ENCODE results near the gene ETFDH. TPM values are rescaled to one million over a fixed set of nuclear protein-coding genes. Genes with fewer than 3 reads are reported as not detected.

The ETFDH gene
- total and polyA plus RNA-seq, 9 of the 15 experiments (the other 6 are each of a cell fraction or from before 2014, with no cell fraction given): 14.6 to 33.6 (median 25.9) TPM

GRCh38 chr4:158722291-158722916 is 50.3 kb downstream of the ETFDH start (continued):
- no peak for TF ChIP-seq HNRNPLL (IDR thresholded peaks at IDR 0.05; ENCODE audit: low read depth, low read length, poor library complexity, severe bottlenecking)

GRCh38 chr4:158722917-158723793 is 51.1 kb downstream of the ETFDH start, which contains the start of gene PPID:
Gene PPID, minus strand, starts transcription at chr4:158723396. Its CDS starts 108 bp downstream, at chr4:158723288.
- ChIA-PET POLR2A (interaction anchor here (1.2 kb wide), 1 partner anchor 93 kb away, joined by 3 read pairs; no protein-coding TSS in a partner anchor), CTCF (ENCODE audit: low intra/inter-chr PET ratio) (no interaction called here)
- Histone ChIP-seq H3K9me1 (ENCODE audit: control insufficient read depth, insufficient read depth, low read length) (no peaks in the 10 kb centered on the region), H4K20me1 (replicated peaks; ENCODE audit: control insufficient read depth, insufficient read depth, low read length) (no peaks in the 10 kb centered on the region), H2AFZ (ENCODE audit: low read depth, low read length) (peak within 1 kb of the TSS; percentile 96), H3K27ac (ENCODE audit: extremely low read depth, low read depth, low read length) (peak within 1 kb of the TSS; percentile 91), H3K4me1 (replicated peaks in 1 of 2; ENCODE audit: control insufficient read depth in 2 of 2, insufficient read depth in 2 of 2, low read length in 2 of 2) (peaks cover 0 to 5% of the 10 kb centered on the region in 2 experiments; a peak in 2 of 5 replicates), H3K9me3 (replicated peaks; ENCODE audit: control insufficient read depth, insufficient read depth, low read depth, low read length) (0 out of 2 replicates have a peak, but pooled peaks cover 2% of the 10 kb centered on the region), H3K4me2 (ENCODE audit: insufficient read depth, low read length) (peak within 1 kb of the TSS; percentile 100), H3K79me2 (ENCODE audit: control insufficient read depth, insufficient read depth, low read length) (peaks cover 40% of the 10 kb centered on the region), H3K27me3 (ENCODE audit: control insufficient read depth in 2 of 2, insufficient read depth in 2 of 2, low read length in 2 of 2) (no peaks in the 10 kb centered on the region), H3K36me3 (ENCODE audit: control insufficient read depth, insufficient read depth, low read length) (peaks cover 36% of the 10 kb centered on the region), H3K4me3 (peak within 1 kb of the TSS; percentile 86), H3K9ac (ENCODE audit: insufficient read depth in 1 of 2, low read depth in 2 of 2, low read length in 2 of 2) (peak within 1 kb of the TSS; percentile 89 to 96)
- in situ Hi-C loops (cut with MboI): loop anchor here (10.0 kb wide), 1 partner anchor 462 kb away; no protein-coding TSS in a partner anchor
- BruUV-seq (replicated peaks): TSS peak; percentile 99
- intact Hi-C loops (cut with micrococcal nuclease): loop anchor here (2.0 kb wide), 1 partner anchor 50 kb away; the partner anchor contains the start of gene ETFDH
- ATAC-seq: peak; percentile 99
- DNase-seq (ENCODE audit: extremely low read depth in 1 of 4, low spot score in 3 of 4): peak; percentile 86 to 95 (median 88)
- WGBS (ENCODE audit: insufficient coverage, low coverage, missing lambda C conversion rate): 2% methylated on average over 58 of the region's 65 CpGs
- peak; percentile 94 for FAIRE-seq
- TF ChIP-seq RAD51 (IDR thresholded peaks at IDR 0.05; ENCODE audit: borderline replicate concordance, low read depth) (0 out of 2 replicates have a peak, but pooled peaks have one; percentile 18), CHD2 (IDR thresholded peaks at IDR 0.05; ENCODE audit: low read depth, low read length) (no peak), ZFX (CRISPR knock-in tag; IDR thresholded peaks at IDR 0.05) (peak; percentile 62), SMARCC2 (IDR thresholded peaks at IDR 0.05; ENCODE audit: low read depth) (no peak), EGR1 (conservative IDR thresholded peaks at IDR 0.05) (peak; percentile 41), CBFB (CRISPR knock-in tag; IDR thresholded peaks at IDR 0.05) (no peak; the same call in 1 of the 2 replicates), ARID2 (IDR thresholded peaks at IDR 0.05) (no peak), ETV5 (CRISPR knock-in tag; IDR thresholded peaks at IDR 0.05; ENCODE audit: low read depth) (peak; percentile 96), ZNF175 (CRISPR knock-in tag; IDR thresholded peaks at IDR 0.05; ENCODE audit: low read depth) (no peak), SIX5 (IDR thresholded peaks at IDR 0.05; ENCODE audit: borderline replicate concordance in 1 of 2, insufficient read depth in 1 of 2, low read depth in 1 of 2, low read length in 2 of 2) (peak in 1 of 2 experiments; percentile 21; a peak in 1 of 4 replicates), MNT (conservative IDR thresholded peaks at IDR 0.05) (peak; percentile 84 to 92), NELFE (IDR thresholded peaks at IDR 0.05; ENCODE audit: insufficient read depth, insufficient read length) (no peak), GABPB2 (CRISPR knock-in tag; conservative IDR thresholded peaks at IDR 0.05) (no peak), ZC3H8 (IDR thresholded peaks at IDR 0.05) (no peak), NEUROD1 (IDR thresholded peaks at IDR 0.05; ENCODE audit: borderline replicate concordance, low read depth, low read length, partially characterized antibody) (peak; percentile 23), NFE2 (IDR thresholded peaks at IDR 0.05; ENCODE audit: low read depth) (no peak), XRCC4 (IDR thresholded peaks at IDR 0.05; ENCODE audit: extremely low read depth, insufficient read depth, insufficient read length) (no peak), ZNF165 (CRISPR knock-in tag; IDR thresholded peaks at IDR 0.05; ENCODE audit: borderline replicate concordance) (no peak)

All from K562 (cell line).